SK-N-SH treated with all-trans-retinoic acid at 6 μM for 48 hours (cell line): ENCODE results near the gene ZNF644.

Source experiments
- ATAC-seq: fragments of 200-7000 bp; cut with Tn5 transposase; 3 replicates; pipeline ENCODE4 v1.9.1; 2020; ENCODE audit warnings: mild to moderate bottlenecking, moderate library complexity
- ARNTL ChIP-seq: fragments of 450-650 bp; formaldehyde crosslinking; IDR thresholded peaks from 2 replicates; pipeline ENCODE4 v1.5.0; 2020; ENCODE audit warnings: low read depth, mild to moderate bottlenecking, moderate library complexity, borderline replicate concordance
- BACH2 ChIP-seq: fragments of 250-450 bp; sonication (Bioruptor Pico); IDR thresholded peaks from 2 replicates; pipeline ENCODE4 v1.9.0; 2021; ENCODE audit warnings: mild to moderate bottlenecking, borderline replicate concordance
- CSDC2 ChIP-seq: fragments of 250-450 bp; sonication (Bioruptor Pico); IDR thresholded peaks from 2 replicates; pipeline ENCODE4 v1.5.0; 2020; ENCODE audit warnings: mild to moderate bottlenecking, moderate library complexity
- ESRRG ChIP-seq: fragments of 250-450 bp; sonication (Bioruptor Pico); IDR thresholded peaks from 2 replicates; pipeline ENCODE4 v1.6.1; 2021; ENCODE audit warnings: mild to moderate bottlenecking
- GLIS3 ChIP-seq: fragments of 250-450 bp; sonication (Bioruptor Pico); IDR thresholded peaks from 2 replicates; pipeline ENCODE4 v1.5.0; 2020; ENCODE audit warnings: mild to moderate bottlenecking, moderate library complexity
- ISL1 ChIP-seq: fragments of 250-450 bp; sonication (Bioruptor Pico); IDR thresholded peaks from 2 replicates; pipeline ENCODE4 v2.1.2; 2022; ENCODE audit warnings: mild to moderate bottlenecking, moderate library complexity
- OSR1 ChIP-seq: fragments of 250-450 bp; sonication (Bioruptor Pico); IDR thresholded peaks from 2 replicates; pipeline ENCODE4 v1.8.0; 2022; ENCODE audit warnings: moderate library complexity, mild to moderate bottlenecking, inconsistent platforms
- PATZ1 ChIP-seq: fragments of 250-450 bp; sonication (Bioruptor Pico); IDR thresholded peaks from 2 replicates; pipeline ENCODE4 v1.8.0; 2020; ENCODE audit warnings: mild to moderate bottlenecking, moderate library complexity, borderline replicate concordance
- PPARA ChIP-seq: fragments of 250-450 bp; sonication (Bioruptor Pico); IDR thresholded peaks from 2 replicates; pipeline ENCODE4 v1.5.0; 2020; ENCODE audit warnings: mild to moderate bottlenecking, borderline replicate concordance
- RARB ChIP-seq: fragments of 250-450 bp; sonication (Bioruptor Pico); IDR thresholded peaks from 2 replicates; pipeline ENCODE4 v1.8.0; 2021; ENCODE audit warnings: mild to moderate bottlenecking, moderate library complexity
- SNAI2 ChIP-seq: fragments of 250-450 bp; sonication (Bioruptor Pico); IDR thresholded peaks from 2 replicates; pipeline ENCODE4 v1.5.0; 2020; ENCODE audit warnings: mild to moderate bottlenecking, moderate library complexity
- TCF4 ChIP-seq: fragments of 250-450 bp; sonication (Bioruptor Pico); IDR thresholded peaks from 2 replicates; pipeline ENCODE4 v1.8.0; 2021; ENCODE audit warnings: mild to moderate bottlenecking, moderate library complexity, borderline replicate concordance
- TOX ChIP-seq: fragments of 250-450 bp; sonication (Bioruptor Pico); IDR thresholded peaks from 2 replicates; pipeline ENCODE4 v1.8.0; 2021; ENCODE audit warnings: mild to moderate bottlenecking, moderate library complexity, borderline replicate concordance
- TSHZ2 ChIP-seq: fragments of 250-450 bp; sonication (Bioruptor Pico); IDR thresholded peaks from 2 replicates; pipeline ENCODE4 v1.5.0; 2020; ENCODE audit warnings: mild to moderate bottlenecking, moderate library complexity
- ZFP3 ChIP-seq: fragments of 250-450 bp; sonication (Bioruptor Pico); IDR thresholded peaks from 2 replicates; pipeline ENCODE4 v1.5.0; 2020; ENCODE audit warnings: mild to moderate bottlenecking, moderate library complexity
- ZFP30 ChIP-seq: fragments of 450-650 bp; formaldehyde crosslinking; IDR thresholded peaks from 2 replicates; pipeline ENCODE4 v1.5.0; 2022; ENCODE audit warnings: mild to moderate bottlenecking, moderate library complexity
- ZNF70 ChIP-seq: fragments of 450-650 bp; formaldehyde crosslinking; IDR thresholded peaks from 2 replicates; pipeline ENCODE4 v1.5.0; 2020; ENCODE audit warnings: mild to moderate bottlenecking, moderate library complexity
- ZNF8 ChIP-seq: fragments of 450-650 bp; formaldehyde crosslinking; IDR thresholded peaks from 2 replicates; pipeline ENCODE4 v1.5.0; 2020; ENCODE audit warnings: mild to moderate bottlenecking, moderate library complexity
- TF ChIP-seq, protein P1 (sequence below): fragments of 250-450 bp; sonication (Bioruptor Pico); IDR thresholded peaks from 2 replicates; pipeline ENCODE4 v1.5.1; 2020; ENCODE audit warnings: low read depth, mild to moderate bottlenecking, moderate library complexity
- TF ChIP-seq, protein P2 (sequence below): fragments of 250-450 bp; sonication (Bioruptor Pico); IDR thresholded peaks from 2 replicates; pipeline ENCODE4 v1.5.1; 2021; ENCODE audit warnings: mild to moderate bottlenecking, moderate library complexity
- TF ChIP-seq, protein P3 (sequence below): fragments of 250-450 bp; sonication (Bioruptor Pico); IDR thresholded peaks from 2 replicates; pipeline ENCODE4 v1.8.0; 2021; ENCODE audit warnings: low read depth, mild to moderate bottlenecking, moderate library complexity, borderline replicate concordance

The ZNF644 gene

DNA sequence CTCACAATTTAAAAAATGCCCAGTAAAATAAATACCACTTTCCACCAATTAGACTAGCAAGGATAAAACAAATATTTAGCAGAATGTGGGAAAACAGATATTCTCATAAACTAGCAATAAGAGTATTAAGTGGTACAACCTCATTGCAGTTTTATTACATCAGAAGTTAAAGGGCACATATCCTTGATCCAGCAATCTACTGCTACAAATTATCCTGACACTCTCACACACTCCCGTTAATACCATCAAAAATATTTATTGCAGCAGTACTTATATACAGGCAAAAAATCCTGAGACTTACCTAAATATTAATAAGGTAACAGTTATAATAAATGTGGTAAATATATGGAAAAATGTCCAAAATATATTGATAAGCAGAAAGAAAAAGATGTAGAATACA is 44.3 kb downstream of the ZNF644 start:
- no peak for ATAC-seq

DNA sequence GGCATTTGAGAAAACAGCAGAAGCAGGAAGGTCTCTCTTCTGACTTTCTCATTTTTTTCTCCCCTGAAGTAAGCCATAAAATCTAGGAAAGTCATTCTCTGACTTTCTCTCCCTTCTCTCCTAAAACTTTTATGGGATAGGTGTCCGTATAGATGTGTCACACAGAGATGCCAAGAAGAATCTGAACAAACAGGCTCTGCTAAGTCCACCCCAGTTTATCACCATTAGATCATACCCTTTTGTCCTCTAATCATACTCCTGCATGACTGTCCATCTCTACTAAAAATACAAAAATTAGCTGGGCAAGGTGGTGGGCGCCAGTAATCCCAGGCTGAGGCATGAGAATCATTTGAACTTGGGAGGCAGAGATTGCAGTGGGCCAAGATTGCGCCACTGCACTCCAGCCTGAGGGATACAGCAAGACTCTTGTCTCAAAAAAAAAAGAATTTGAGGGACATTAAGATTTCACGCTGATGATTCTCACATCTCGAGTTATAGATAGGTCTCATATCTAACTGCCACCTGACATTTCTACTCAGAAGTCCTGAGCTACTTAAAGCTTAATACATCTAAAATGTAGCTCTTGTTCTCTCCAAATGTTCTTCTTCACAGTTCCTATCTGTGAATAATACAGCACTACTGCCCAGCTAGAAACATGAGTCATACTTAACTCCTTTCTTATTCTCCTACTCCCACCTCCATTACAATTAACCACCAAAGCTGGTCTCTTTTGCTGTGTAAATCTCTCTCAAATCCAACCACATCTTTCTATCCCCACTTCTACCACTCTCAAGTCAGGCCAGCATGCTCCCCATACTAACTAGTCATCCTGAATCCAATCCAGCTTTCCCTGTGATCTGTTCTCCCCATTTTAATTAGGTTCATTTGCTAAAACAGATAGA is 47.7 kb downstream of the ZNF644 start:
- ATAC-seq, result peak; percentile 84
- TF ChIP-seq ZFP30 (CRISPR knock-in tag) (no peak), ZFP3 (CRISPR knock-in tag) (no peak), ESRRG (CRISPR knock-in tag) (no peak), ISL1 (CRISPR knock-in tag) (no peak), ARNTL (CRISPR knock-in tag) (no peak), PATZ1 (CRISPR knock-in tag) (no peak), GLIS3 (CRISPR knock-in tag) (no peak), PPARA (no peak), CSDC2 (no peak), ZNF70 (CRISPR knock-in tag) (no peak), RARB (no peak), OSR1 (CRISPR knock-in tag) (no peak), TOX (CRISPR knock-in tag) (no peak), ZNF8 (no peak), TCF4 (CRISPR knock-in tag) (no peak), SNAI2 (no peak)
- TF ChIP-seq, protein P1, sequence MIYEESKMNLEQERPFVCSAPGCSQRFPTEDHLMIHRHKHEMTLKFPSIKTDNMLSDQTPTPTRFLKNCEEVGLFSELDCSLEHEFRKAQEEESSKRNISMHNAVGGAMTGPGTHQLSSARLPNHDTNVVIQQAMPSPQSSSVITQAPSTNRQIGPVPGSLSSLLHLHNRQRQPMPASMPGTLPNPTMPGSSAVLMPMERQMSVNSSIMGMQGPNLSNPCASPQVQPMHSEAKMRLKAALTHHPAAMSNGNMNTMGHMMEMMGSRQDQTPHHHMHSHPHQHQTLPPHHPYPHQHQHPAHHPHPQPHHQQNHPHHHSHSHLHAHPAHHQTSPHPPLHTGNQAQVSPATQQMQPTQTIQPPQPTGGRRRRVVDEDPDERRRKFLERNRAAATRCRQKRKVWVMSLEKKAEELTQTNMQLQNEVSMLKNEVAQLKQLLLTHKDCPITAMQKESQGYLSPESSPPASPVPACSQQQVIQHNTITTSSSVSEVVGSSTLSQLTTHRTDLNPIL, result no peak

More for the DNA sequence above, 44.3 kb downstream of the ZNF644 start:
- TF ChIP-seq OSR1 (CRISPR knock-in tag) (no peak), RARB (no peak), TSHZ2 (CRISPR knock-in tag) (no peak), ARNTL (CRISPR knock-in tag) (no peak), ZNF70 (CRISPR knock-in tag) (no peak), TOX (CRISPR knock-in tag) (no peak), ZNF8 (no peak), CSDC2 (no peak), ISL1 (CRISPR knock-in tag) (no peak), BACH2 (no peak), TCF4 (CRISPR knock-in tag) (no peak)
- TF ChIP-seq, protein P2, sequence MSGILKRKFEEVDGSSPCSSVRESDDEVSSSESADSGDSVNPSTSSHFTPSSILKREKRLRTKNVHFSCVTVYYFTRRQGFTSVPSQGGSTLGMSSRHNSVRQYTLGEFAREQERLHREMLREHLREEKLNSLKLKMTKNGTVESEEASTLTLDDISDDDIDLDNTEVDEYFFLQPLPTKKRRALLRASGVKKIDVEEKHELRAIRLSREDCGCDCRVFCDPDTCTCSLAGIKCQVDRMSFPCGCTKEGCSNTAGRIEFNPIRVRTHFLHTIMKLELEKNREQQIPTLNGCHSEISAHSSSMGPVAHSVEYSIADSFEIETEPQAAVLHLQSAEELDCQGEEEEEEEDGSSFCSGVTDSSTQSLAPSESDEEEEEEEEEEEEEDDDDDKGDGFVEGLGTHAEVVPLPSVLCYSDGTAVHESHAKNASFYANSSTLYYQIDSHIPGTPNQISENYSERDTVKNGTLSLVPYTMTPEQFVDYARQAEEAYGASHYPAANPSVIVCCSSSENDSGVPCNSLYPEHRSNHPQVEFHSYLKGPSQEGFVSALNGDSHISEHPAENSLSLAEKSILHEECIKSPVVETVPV (CRISPR knock-in tag), result no peak
- TF ChIP-seq, protein P3, sequence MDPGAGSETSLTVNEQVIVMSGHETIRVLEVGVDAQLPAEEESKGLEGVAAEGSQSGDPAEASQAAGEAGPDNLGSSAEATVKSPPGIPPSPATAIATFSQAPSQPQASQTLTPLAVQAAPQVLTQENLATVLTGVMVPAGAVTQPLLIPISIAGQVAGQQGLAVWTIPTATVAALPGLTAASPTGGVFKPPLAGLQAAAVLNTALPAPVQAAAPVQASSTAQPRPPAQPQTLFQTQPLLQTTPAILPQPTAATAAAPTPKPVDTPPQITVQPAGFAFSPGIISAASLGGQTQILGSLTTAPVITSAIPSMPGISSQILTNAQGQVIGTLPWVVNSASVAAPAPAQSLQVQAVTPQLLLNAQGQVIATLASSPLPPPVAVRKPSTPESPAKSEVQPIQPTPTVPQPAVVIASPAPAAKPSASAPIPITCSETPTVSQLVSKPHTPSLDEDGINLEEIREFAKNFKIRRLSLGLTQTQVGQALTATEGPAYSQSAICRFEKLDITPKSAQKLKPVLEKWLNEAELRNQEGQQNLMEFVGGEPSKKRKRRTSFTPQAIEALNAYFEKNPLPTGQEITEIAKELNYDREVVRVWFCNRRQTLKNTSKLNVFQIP (CRISPR knock-in tag), result no peak
- TF ChIP-seq, protein P1, result no peak
- TF ChIP-seq, all 23 proteins: peak for 0
